H1 (cell line): ENCODE results near the gene TMEM108. TPM values are rescaled to one million over a fixed set of nuclear protein-coding genes. Genes with fewer than 3 reads are reported as not detected.

Experiments
- CTCF ChIA-PET: fragments of 300-600 bp; sonication (Branson Sonifier 250); formaldehyde crosslinking; loops from one replicate; lab custom pipeline; 2021; ENCODE audit not compliant: partially characterized antibody; lab: Charles Lee
- POLR2A ChIA-PET: fragments of 300-600 bp; sonication (Branson Sonifier 250); formaldehyde crosslinking; loops from one replicate; lab custom pipeline; 2021; ENCODE audit warnings: inconsistent platforms; ENCODE audit not compliant: partially characterized antibody; lab: Charles Lee
- DNase-seq, 2 experiments: peaks; one replicate each; pipeline versions ENCODE4 v3.0.0 to v3.0.0-alpha.2; 2010 to 2022; ENCODE audit warnings: low spot score in 2 of 2, low read depth in 1 of 2, mixed read lengths in 1 of 2
- FAIRE-seq: peaks from 2 replicates; lab custom pipeline; 2011; peaks lifted over from hg19 to GRCh38; lab: Jason Lieb, UNC
- H2AFZ ChIP-seq: 2 replicates; pipeline ENCODE4 v1.8.1; 2012; ENCODE audit warnings: low read length, inconsistent platforms
- H2AK5ac ChIP-seq: 2 replicates; pipeline ENCODE4 v1.6.1; 2013; ENCODE audit warnings: low read depth, low read length
- H2BK120ac ChIP-seq: replicated peaks from 2 replicates; pipeline ENCODE3; 2013; ENCODE audit warnings: low read depth, low read length, inconsistent platforms
- H2BK12ac ChIP-seq: 2 replicates; pipeline ENCODE4 v1.6.1; 2013; ENCODE audit warnings: low read depth, low read length
- H2BK15ac ChIP-seq: 2 replicates; pipeline ENCODE4 v1.6.1; 2013; ENCODE audit warnings: low read length
- H2BK20ac ChIP-seq: 2 replicates; pipeline ENCODE4 v1.6.1; 2013; ENCODE audit warnings: low read length
- H2BK5ac ChIP-seq: 2 replicates; pipeline ENCODE4 v1.6.1; 2013; ENCODE audit warnings: low read depth, low read length
- H3K14ac ChIP-seq: 2 replicates; pipeline ENCODE4 v1.6.1; 2013; ENCODE audit warnings: inconsistent platforms; ENCODE audit not compliant: insufficient read length
- H3K18ac ChIP-seq: 2 replicates; pipeline ENCODE4 v1.6.1; 2013; ENCODE audit warnings: low read length; ENCODE audit errors: extremely low read depth
- H3K23ac ChIP-seq: 2 replicates; pipeline ENCODE4 v1.6.1; 2013; ENCODE audit warnings: inconsistent platforms; ENCODE audit not compliant: insufficient read length
- H3K23me2 ChIP-seq: 2 replicates; pipeline ENCODE4 v1.6.1; 2013; ENCODE audit warnings: low read depth, low read length
- H3K27ac ChIP-seq: 2 replicates; pipeline ENCODE4 v1.6.1; 2011; ENCODE audit warnings: low read depth, low read length, inconsistent platforms
- H3K27me3 ChIP-seq, 4 experiments: replicated peaks in 1 of 4; 1 replicate in 1 of 4; 2 replicates in 3 of 4; pipeline versions ENCODE4 v1.6.1 to v1.8.1; 2011 to 2013; ENCODE audit warnings: low read length in 3 of 4, mild to moderate bottlenecking in 3 of 4, inconsistent platforms in 2 of 4, mixed read lengths in 2 of 4, moderate library complexity in 1 of 4; ENCODE audit not compliant: control insufficient read depth in 3 of 4, insufficient read depth in 3 of 4; ENCODE audit errors: extremely low read depth in 1 of 4
- H3K36me3 ChIP-seq, 4 experiments: 2 replicates each; pipeline versions ENCODE4 v1.6.1 to v1.8.1; 2011 to 2013; ENCODE audit warnings: mild to moderate bottlenecking in 4 of 4, low read length in 3 of 4, moderate library complexity in 2 of 4, control low read depth in 1 of 4, inconsistent platforms in 1 of 4; ENCODE audit not compliant: insufficient read depth in 4 of 4, control insufficient read depth in 2 of 4
- H3K4ac ChIP-seq: replicated peaks from 2 replicates; pipeline ENCODE3; 2013; ENCODE audit warnings: low read length, low read depth, mixed read lengths, inconsistent platforms; ENCODE audit not compliant: insufficient read length
- H3K4me1 ChIP-seq, 4 experiments: replicated peaks in 1 of 4; 1 replicate in 1 of 4; 2 replicates in 3 of 4; pipeline versions ENCODE4 v1.6.1 to v1.8.1; 2011 to 2013; ENCODE audit warnings: low read length in 3 of 4, inconsistent platforms in 2 of 4, mixed read lengths in 1 of 4; ENCODE audit not compliant: insufficient read depth in 4 of 4, control insufficient read depth in 3 of 4
- H3K4me2 ChIP-seq, 2 experiments: 2 replicates each; pipeline versions ENCODE4 v1.6.1 to v1.8.1; 2011 to 2013; ENCODE audit warnings: low read depth in 2 of 2, low read length in 2 of 2, control low read depth in 1 of 2, inconsistent platforms in 1 of 2, mild to moderate bottlenecking in 1 of 2; ENCODE audit not compliant: insufficient read depth in 1 of 2
- H3K4me3 ChIP-seq, 4 experiments: fragments of 200-600, 300-600 bp in 1 of 4; sonication (generic), shearing (Covaris generic), sonication (Bioruptor Twin) in 1 of 4; 2 replicates each; pipeline versions ENCODE4 v1.5.1 to v1.8.1; 2011 to 2016; ENCODE audit warnings: low read length in 4 of 4, low read depth in 3 of 4, control low read depth in 2 of 4, inconsistent platforms in 2 of 4, mild to moderate bottlenecking in 2 of 4, mixed read lengths in 1 of 4, moderate library complexity in 1 of 4; ENCODE audit not compliant: insufficient read depth in 2 of 4; ENCODE audit errors: extremely low read depth in 1 of 4
- H3K56ac ChIP-seq: replicated peaks from 2 replicates; pipeline ENCODE3; 2013; ENCODE audit warnings: low read depth, mild to moderate bottlenecking, mixed read lengths, low read length, inconsistent platforms; ENCODE audit not compliant: insufficient read length
- H3K79me1 ChIP-seq: 2 replicates; pipeline ENCODE4 v1.6.1; 2013; ENCODE audit warnings: low read depth, low read length, control low read depth
- H3K79me2 ChIP-seq, 2 experiments: 2 replicates each; pipeline versions ENCODE4 v1.6.1 to v1.8.1; 2012 to 2013; ENCODE audit warnings: low read length in 2 of 2, mild to moderate bottlenecking in 2 of 2, inconsistent platforms in 1 of 2; ENCODE audit not compliant: insufficient read depth in 2 of 2, control insufficient read depth in 1 of 2
- H3K9ac ChIP-seq, 4 experiments: replicated peaks in 1 of 4; 1 replicate in 1 of 4; 2 replicates in 3 of 4; pipeline versions ENCODE4 v1.6.1 to v1.8.1; 2011 to 2013; ENCODE audit warnings: low read depth in 3 of 4, low read length in 3 of 4, control low read depth in 2 of 4, mild to moderate bottlenecking in 2 of 4, moderate library complexity in 2 of 4, inconsistent platforms in 1 of 4; ENCODE audit errors: extremely low read depth in 1 of 4
- H3K9me3 ChIP-seq, 2 experiments: 2 replicates each; pipeline versions ENCODE4 v1.6.1 to v1.8.1; 2012 to 2013; ENCODE audit warnings: mild to moderate bottlenecking in 2 of 2, moderate library complexity in 2 of 2, control low read depth in 1 of 2, inconsistent platforms in 1 of 2, low read depth in 1 of 2, low read length in 1 of 2, mixed read lengths in 1 of 2; ENCODE audit not compliant: insufficient read depth in 2 of 2
- H4K20me1 ChIP-seq, 2 experiments: replicated peaks in 1 of 2; 2 replicates each; pipeline versions ENCODE3 to v1.8.1; 2011 to 2013; ENCODE audit warnings: inconsistent platforms in 2 of 2, low read length in 2 of 2, mild to moderate bottlenecking in 1 of 2; ENCODE audit not compliant: insufficient read depth in 2 of 2, control insufficient read depth in 1 of 2
- H4K5ac ChIP-seq: 2 replicates; pipeline ENCODE4 v1.6.1; 2013; ENCODE audit warnings: low read length, low read depth, mixed read lengths, inconsistent platforms; ENCODE audit not compliant: insufficient read length
- H4K8ac ChIP-seq: 2 replicates; pipeline ENCODE4 v1.8.0; 2013; ENCODE audit warnings: mild to moderate bottlenecking, moderate library complexity, low read length, inconsistent platforms; ENCODE audit not compliant: insufficient read depth; ENCODE audit errors: extremely low read depth
- H4K91ac ChIP-seq: replicated peaks from 2 replicates; pipeline ENCODE3; 2013; ENCODE audit warnings: low read length, mixed read lengths, inconsistent platforms; ENCODE audit not compliant: insufficient read length
- CBX5 ChIP-seq: fragments of 300-800, 300-1000 bp; sonication (generic); IDR thresholded peaks from 2 replicates; pipeline ENCODE4 v1.7.1; 2016; ENCODE audit warnings: antibody characterized with exemption, low read length, low read depth
- EGR1 ChIP-seq: IDR thresholded peaks from 2 replicates; pipeline ENCODE4 v1.6.1; 2011; ENCODE audit warnings: low read depth, low read length, borderline replicate concordance
- NANOG ChIP-seq: IDR thresholded peaks from 2 replicates; pipeline ENCODE4 v1.6.1; 2011; ENCODE audit warnings: low read length, low read depth, mild to moderate bottlenecking, inconsistent platforms; ENCODE audit not compliant: insufficient read depth, poor library complexity, severe bottlenecking
- POU5F1 ChIP-seq: IDR thresholded peaks from 2 replicates; pipeline ENCODE4 v1.6.1; 2011; ENCODE audit warnings: low read depth, mild to moderate bottlenecking, low read length, moderate library complexity
- RNF2 ChIP-seq: fragments of 200-900, 300-1000 bp; sonication (generic); IDR thresholded peaks from 2 replicates; pipeline ENCODE4 v1.7.1; 2016; ENCODE audit warnings: borderline replicate concordance, low read depth, mild to moderate bottlenecking, antibody characterized with exemption, low read length; ENCODE audit not compliant: poor library complexity, severe bottlenecking; ENCODE audit errors: missing control alignments
- WGBS, 2 experiments: shearing (Covaris generic) in 1 of 2; methylation state at CpG; one replicate each; pipeline versions ENCODE4 v1.1.6 to v1.1.7; 2013 to 2015; ENCODE audit warnings: low lambda C conversion rate in 2 of 2, mixed read lengths in 2 of 2, inconsistent platforms in 1 of 2, low coverage in 1 of 2, missing lambda C conversion rate in 1 of 2; ENCODE audit not compliant: insufficient replicate concordance in 2 of 2, insufficient coverage in 1 of 2, insufficient read length in 1 of 2; ENCODE audit errors: extremely low coverage in 1 of 2, missing lambda C conversion rate in 1 of 2; 5-methylcytosine and 5-hydroxymethylcytosine counted together
- polyA plus RNA-seq, 7 experiments: library from polyadenylated mRNA; depleted of rRNA in 3 of 7; stranded (reverse) in 5 of 7; unstranded in 2 of 7; fragments of >200 nt in 5 of 7; fragments of 200-250 nt in 2 of 7; gene quantifications; 1 replicate in 5 of 7; 2 replicates in 1 of 7; 4 replicates in 1 of 7; pipeline versions ENCODE4 v1.2.1 to v1.2.3, GENCODE V29; 2011 to 2013; ENCODE audit warnings: missing spikeins in 2 of 7, mixed read lengths in 2 of 7
- total RNA-seq: library from RNA; stranded (reverse); fragmentation: NEBNext Ultra II Directional; extraction: Animal tissue kit (Norgen Biotek cat#: 25700); gene quantifications from 2 replicates; pipeline ENCODE4 v1.2.1, GENCODE V29; 2021
- TF ChIP-seq, protein P1 (sequence below): IDR thresholded peaks from 2 replicates; pipeline ENCODE4 v1.6.1; 2011; ENCODE audit warnings: low read length, improper control_type of control experiment

Gene TMEM108
- total and polyA plus RNA-seq, 2 of the 8 experiments (the other 6 are each of a cell fraction or from before 2014, with no cell fraction given): 14.3 to 16.2 TPM

- WGBS, 2 experiments: 92% methylated on average over 2 of the region's 2 CpGs; no CpG with 5 or more reads in 1 of the 2 experiments
- FAIRE-seq (no peak), DNase-seq (no peak)
- H3K9me3 ChIP-seq: no peaks in the 10 kb centered on the region
- no peaks in the 10 kb centered on the region for H3K27me3 ChIP-seq
- H2AK5ac ChIP-seq: no peak overlapping the region
- no peak overlapping the region for H2BK20ac ChIP-seq
- no peak overlapping the region for H4K5ac ChIP-seq
- H3K18ac ChIP-seq: no peak overlapping the region
- no peak overlapping the region for H2BK120ac ChIP-seq
- ChIA-PET POLR2A (no interaction called here), CTCF (interaction anchor here (1.1 to 1.4 kb wide), 2 partner anchors 32 to 60 kb away, joined by 3 read pairs; no protein-coding TSS in a partner anchor)
- H3K36me3 ChIP-seq: no peaks in the 10 kb centered on the region
- H3K9ac ChIP-seq: no peak overlapping the region
- H3K4me1 ChIP-seq: peaks cover 0 to 4% (median 1%) of the 10 kb centered on the region in 4 experiments; a peak in 3 of 7 replicates
- H4K91ac ChIP-seq: no peak overlapping the region
- H3K56ac ChIP-seq: no peak overlapping the region
- H4K8ac ChIP-seq: no peak overlapping the region
- H3K23me2 ChIP-seq: no peaks in the 10 kb centered on the region
- no peak overlapping the region for H2BK5ac ChIP-seq
- no peak overlapping the region for H2AFZ ChIP-seq
- no peak overlapping the region for H3K23ac ChIP-seq
- H3K4me2 ChIP-seq: no peak overlapping the region
- no peaks in the 10 kb centered on the region for H4K20me1 ChIP-seq
- no peak overlapping the region for H3K14ac ChIP-seq
- TF ChIP-seq CBX5: no peak
- TF ChIP-seq, protein P1, sequence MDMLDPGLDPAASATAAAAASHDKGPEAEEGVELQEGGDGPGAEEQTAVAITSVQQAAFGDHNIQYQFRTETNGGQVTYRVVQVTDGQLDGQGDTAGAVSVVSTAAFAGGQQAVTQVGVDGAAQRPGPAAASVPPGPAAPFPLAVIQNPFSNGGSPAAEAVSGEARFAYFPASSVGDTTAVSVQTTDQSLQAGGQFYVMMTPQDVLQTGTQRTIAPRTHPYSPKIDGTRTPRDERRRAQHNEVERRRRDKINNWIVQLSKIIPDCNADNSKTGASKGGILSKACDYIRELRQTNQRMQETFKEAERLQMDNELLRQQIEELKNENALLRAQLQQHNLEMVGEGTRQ: no peak
- no peak for TF ChIP-seq RNF2
- no peak for TF ChIP-seq POU5F1
- no peak for TF ChIP-seq NANOG
- no peak for TF ChIP-seq EGR1
- TF ChIP-seq, all 59 proteins: peak for 0
- no peak overlapping the region for H3K4me3 ChIP-seq
- H2BK15ac ChIP-seq: no peak overlapping the region
- no peak overlapping the region for H3K27ac ChIP-seq
- no peaks in the 10 kb centered on the region for H3K79me1 ChIP-seq
- H3K4ac ChIP-seq: no peak overlapping the region
- no peak overlapping the region; the same call in 1 of the 2 replicates for H2BK12ac ChIP-seq
- no peaks in the 10 kb centered on the region for H3K79me2 ChIP-seq
Observed at GRCh38 chr3:133136114-133137041, 98.2 kb downstream of the TMEM108 start.
